GM19397 (cell line): ENCODE results near the gene FAM47E.
"Not testable (repeated sequence)": the region's sequence is repeated elsewhere in the genome, so short reads cannot be mapped to it uniquely, and the experiment has no call there.

Experiments used
- ATAC-seq: cut with Tn5 transposase; IDR thresholded peaks from one replicate; pipeline ENCODE4 v1.9.1; 2021; ENCODE audit warnings: mild to moderate bottlenecking, moderate library complexity; ENCODE audit not compliant: unreplicated experiment

Gene FAM47E

DNA sequence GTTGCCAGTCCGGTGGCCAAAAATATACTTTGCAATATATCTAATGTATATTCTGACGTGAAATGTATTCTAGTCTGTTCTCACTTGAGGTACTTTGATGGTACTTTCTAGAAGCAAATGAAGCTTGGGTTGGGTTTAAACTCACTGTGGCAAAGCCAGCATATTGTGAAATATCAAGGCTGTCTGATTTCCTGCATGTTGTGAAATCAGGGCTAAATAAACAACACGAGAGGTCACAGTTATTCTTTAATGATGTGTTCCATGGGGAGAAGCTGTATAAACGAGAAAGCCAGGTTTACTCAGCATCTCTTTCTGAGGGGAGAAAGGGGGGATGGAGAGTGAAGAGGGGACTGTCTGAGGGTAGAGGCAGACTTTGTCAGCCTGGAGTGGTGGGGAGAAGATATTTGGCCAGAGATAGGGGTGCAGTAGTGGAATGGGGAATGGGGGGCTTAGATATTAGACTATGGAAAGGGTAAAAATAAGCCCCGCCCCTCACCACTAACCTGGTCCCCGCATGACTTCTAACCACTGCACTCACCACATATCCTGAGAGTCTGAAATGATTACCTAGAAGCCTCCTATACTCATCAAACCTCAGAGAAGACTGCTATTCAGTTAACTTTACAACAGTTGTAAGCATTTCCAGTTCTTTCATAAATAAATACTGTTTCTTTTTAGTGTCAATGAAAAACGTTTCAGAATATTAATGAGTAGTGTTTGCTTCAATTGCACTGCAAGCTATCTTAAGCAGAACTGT is 32.0 kb upstream of the FAM47E start:
- ATAC-seq = no peak

DNA sequence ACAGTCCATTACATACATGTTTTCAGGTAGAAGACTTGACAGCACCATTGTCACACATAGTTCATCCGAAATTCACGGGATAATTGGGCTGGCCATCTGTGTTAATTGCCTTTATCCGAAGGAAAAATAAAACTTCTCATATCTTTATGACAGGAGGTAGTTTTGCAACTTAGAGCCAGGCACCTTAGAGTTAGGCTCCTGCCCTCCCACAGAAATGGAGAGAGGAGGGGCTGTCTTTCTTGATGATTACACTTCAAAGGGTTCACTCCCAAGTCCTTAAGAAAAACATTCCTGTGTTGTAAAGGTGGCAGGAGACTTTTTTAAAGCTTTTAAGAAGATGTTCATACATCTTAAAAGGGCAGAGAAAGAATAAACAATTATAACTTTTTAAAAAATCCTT is 27.4 kb upstream of the FAM47E start:
- no peak for ATAC-seq

DNA sequence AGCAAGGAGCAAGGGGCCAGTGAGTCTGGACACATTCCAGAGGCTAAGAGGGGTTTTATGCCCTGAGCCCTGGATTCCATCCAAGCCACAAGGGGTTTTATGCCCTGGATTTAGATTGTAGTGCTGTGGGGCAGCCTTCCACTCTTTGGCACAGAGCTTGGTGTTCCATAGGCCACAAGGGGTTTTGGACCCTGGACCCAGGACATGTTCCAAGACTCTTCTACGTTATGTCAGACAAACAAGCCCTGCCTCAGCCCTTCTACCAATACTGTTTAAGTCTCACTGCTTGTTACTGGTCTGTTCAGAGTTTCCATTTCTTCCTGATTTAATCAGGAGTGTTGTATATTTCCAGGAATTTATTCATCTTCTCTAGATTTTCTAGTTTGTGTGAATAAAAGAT is 25.1 kb upstream of the FAM47E start:
- ATAC-seq = no peak

DNA sequence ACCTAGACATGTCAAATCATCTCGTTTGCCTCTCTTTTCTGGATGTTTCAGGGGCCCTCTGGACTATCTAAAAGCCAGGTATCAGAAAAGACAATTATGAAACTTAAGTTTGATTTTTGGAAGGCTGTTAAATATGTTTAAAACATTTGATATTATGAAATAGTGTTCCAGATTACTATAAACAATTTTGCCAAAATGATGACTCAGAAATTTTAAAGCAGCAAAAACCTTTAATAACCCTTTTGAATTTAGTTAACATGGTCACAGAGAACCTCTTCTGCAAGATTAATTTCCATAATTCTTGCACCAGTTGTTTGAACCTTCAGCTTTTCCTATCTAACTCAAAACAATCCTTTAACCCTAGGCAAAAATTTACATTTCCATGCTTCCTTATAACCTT is 18.8 kb upstream of the FAM47E start:
- no peak for ATAC-seq

DNA sequence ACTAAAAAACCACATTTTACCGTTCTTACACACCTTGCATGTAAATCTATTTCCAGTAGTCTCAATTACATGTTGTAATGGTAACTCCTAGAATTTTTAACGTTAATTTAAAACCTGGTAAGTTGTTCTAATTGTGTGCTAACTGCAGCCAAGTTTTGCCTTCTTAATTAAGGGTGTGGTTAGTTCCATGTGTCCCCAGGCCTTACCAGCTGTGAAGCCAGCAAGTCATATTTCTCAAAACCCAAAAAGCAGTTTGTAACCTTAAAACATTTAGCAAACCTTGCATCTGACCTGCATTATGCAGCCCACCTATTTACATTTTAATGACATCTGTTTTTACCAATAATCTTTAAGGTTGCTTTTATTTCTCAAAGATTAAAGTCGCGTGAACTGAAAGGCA is 18.4 kb upstream of the FAM47E start:
- no peak for ATAC-seq

DNA sequence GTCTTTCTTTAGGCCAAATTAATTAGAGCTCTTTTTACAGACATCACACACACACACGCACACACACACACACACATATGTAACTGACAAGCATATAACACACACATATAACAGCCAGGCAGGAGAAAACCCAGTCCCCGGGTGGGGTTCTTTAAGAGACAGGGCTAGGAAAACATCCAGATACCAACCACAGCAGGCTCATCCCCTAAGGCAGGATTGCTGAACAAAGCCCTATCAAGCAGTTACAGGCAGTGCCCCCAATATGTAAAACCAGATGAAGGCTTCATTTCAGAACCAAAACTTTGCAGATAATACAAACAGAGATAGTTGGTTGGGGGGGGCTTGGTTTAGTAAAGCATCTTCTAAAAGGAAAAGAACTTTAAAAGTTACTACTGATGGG is 18.0 kb upstream of the FAM47E start:
- no peak for ATAC-seq

DNA sequence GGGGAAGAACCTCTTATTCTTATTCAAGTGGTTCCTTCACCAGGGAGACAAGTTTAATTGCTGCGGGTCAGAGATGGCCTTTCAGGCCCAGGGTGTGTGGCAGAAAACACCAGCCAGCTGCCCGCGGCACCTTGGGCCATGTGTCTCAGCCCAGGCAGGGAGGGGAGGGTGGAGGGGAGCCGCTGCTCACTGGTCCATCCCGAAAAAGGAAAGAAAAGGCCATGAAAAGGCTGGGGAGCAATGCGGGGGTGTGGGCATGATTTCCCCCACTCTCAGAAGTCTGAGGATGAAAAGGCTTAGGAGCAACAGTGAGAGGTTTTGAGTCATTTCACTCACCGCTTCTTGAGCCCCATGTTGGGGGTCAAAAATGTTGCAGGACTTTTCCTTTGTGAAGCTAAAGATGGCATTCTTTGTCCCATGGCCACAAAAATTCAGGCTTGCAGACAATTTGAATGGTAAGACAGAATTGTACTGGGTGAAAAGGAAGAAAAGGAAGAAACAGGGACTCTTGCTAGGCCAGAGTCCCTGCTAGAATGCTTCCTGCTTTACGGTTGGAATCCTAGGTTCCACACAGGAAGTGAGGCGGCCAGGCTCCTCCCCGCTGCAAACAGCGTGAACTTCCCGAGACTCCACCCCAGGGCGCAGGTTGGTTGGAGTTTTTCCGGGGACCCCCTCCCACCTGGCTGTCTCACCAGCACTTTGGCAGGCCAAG is 17.4 kb upstream of the FAM47E start:
- no peak for ATAC-seq

DNA sequence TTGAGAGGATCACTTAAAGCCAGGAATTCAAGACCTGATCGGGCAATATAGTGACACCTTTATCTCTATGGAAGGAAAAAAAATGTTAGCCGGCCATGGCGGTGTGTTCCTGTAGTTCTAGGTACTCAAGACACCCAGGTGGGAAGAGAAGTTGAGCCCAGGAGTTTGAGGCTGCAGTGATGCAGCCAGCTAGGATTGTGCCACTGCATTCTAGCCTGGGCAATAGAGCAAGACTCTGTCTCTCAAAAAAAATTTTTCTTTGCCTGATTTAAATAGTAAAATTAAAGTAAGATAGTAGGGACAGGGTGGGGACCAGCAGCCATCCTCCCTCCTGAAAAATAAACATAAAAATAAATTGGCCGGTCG is 16.9 kb upstream of the FAM47E start:
- ATAC-seq = no peak

DNA sequence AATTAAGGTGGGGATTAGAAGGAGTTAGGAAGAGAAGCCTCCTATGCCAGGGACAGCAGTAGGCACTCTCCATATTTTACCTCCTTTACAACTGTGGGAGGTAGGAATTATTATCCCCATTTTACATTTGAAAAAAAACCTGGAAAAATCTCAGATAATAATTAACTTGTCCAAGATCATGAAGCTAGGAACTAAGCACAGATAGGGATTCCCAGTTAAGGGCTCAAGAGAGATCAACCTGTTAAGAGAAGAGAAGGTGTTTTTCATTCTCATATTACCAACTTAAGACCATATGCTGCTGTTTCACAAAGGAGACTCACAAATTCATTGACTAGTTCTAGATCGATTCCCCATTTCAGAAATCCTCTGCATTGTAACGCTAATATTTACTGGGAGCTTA is 16.1 kb upstream of the FAM47E start:
- no peak for ATAC-seq

DNA sequence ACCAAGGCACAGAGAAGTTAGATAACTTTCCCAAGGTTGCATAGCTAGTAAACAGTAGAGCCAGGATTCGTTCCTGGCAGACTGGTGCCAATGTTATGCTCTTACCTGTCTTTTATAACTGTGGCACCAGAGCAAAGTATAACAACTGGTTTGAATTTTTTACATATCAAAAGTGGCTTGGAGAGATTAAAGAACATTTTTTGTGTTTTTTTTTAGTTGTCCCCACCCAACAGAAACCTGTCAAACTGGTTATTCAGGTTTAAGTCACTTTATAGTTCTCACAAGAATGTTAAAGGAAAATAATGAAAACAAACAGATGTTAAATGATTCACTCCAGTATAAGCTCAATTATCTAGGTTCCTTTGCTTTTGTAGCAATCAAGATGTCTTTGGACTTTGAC is 15.6 kb upstream of the FAM47E start:
- ATAC-seq = no peak

DNA sequence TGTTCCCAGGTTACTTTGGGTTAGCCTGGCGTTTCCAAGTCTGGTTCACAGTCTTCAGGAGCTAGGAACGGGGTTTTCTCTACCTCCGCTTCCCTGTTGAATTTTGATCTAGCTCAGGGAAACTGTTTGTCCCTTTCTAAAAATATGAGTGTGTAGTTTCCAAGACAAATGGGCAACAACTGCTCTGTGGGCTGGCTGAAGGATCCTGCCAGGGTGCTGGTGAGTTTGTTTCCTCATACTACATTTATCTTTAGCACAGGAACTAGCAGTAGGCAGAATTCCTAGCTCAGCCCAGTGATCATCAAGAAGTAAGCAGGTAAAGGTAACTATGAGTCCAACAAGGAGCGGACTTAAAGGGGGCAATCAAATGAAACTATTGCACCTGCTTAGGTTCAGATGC is 13.3 kb upstream of the FAM47E start:
- no peak for ATAC-seq

DNA sequence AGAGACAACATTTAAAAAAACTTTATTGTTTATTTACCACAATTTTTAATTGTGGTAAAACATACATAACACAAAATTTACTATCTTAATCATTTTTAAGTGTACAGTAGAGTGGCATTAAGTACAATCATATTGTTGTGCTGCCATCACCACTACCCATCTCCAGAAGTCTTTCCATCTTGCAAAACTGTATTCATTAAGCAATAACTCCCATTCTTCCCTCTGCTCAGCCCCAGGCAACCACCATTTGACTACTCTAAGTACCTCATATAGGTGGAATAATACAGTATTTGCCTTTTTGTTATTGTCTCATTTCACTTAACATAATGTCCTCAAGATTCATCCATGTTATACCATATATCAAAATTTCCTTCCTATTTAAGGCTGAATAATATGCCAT is 12.8 kb upstream of the FAM47E start:
- ATAC-seq = no peak

DNA sequence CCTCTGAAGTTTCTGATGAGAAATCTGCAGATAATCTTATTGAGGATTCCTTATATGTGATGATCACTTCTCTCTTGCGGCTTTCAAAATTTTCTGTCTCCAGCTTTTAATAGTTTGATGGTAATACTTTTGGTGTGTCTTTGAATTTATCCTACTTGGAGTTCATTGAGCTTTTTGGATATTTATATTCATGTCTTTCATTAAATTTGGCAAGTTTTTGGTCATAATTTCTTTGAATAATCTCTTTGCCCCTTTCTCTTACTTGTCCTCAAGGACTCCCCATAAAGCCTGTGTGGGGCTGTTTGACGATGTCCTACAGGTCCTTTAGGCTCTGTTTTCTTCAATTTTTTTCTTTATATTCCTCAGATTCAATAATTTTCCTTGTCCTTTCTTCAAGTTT is 11.3 kb upstream of the FAM47E start:
- ATAC-seq = no peak

DNA sequence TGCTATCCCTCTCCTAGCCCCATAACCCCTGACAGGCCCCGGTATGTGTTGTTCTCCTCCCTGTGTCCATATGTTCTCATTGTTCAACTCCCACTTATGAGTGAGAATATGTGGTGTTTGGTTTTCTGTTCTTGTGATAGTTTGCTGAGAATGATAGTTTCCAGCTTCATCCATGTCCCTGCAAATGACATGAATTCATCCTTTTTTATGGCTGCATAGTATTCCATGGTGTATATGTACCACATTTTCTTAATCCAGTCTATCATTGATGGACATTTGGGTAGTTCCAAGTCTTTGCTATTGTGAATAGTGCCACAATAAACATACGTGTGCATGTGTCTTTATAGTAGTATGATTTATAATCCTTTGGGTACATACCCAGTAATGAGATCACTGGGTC is 7.6 kb upstream of the FAM47E start:
- ATAC-seq = not testable (repeated sequence)

DNA sequence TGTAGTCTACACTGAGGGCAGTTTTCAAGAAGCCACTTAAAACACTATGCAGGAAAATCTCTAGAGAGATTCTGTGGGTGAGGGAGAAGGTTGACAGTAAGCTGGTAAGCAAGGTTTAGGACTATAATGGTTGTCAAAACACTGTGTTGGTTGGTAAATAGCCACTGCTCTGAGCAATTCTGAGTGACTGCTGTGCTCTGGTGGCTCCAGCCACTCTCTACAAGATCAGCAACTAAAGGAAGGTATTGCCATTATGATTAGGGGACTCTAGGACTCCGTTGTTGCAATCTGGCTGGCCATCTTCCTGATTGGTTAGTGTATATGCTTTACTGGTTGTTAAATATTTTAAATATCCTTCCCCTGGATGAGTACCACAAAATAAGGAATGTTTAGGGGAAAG is 5.5 kb upstream of the FAM47E start:
- ATAC-seq = no peak

DNA sequence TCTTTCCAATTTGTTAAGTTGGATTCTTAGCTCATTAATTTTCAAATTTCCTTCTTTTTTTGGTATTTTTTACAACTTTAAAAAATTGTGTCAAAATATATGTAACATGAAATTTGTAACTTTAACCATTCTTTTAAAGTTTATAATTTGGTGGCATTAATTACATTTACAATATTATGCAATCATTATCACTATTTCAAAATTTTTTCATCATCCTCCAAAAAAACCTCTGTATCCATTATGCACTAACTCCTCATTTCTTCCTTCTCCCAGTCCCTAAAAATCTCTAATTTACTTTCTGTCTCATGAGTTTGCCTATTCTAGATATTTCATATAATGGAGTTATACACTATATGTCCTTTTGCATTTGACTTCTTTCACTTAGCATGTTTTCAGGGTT is 4.7 kb upstream of the FAM47E start:
- no peak for ATAC-seq

DNA sequence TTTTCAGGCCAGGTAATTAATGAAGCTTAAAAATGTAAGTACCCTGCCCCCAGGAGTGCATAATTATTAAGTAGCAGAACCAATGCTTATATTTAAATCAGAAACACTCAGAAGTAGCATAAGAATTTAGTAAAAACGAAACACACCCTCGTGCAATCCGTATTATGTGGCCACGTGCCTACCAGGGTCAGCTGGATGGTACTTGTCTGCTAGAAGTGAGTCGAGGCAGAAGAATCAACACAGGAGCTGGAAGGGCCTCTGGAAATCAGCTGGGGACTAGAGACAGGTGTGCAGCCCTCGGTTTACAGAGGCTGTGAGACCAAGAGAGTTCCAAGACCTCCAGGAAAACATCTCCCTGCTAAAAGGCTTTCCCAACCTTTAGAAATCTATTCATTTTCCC is 559 bp upstream of the FAM47E start:
- no peak for ATAC-seq

DNA sequence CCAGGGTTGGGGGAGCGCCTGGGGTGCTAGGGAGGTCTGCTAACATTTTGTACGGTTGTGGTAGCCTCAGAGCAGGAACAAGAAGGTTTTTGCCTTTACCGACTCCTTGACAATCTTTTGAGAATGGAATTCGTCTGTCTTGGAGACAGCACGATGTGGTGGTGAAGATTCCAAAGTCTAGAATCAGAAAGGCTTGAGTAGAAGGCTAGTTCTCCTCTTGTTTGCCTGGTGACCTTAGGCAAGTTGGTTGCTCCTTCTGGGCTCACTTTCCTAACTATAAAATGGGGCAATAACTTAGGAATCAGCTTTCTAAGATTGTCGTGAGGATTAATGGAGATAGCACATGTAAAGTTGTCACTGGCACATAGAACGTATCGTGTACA is 741 bp downstream of the FAM47E start:
- ATAC-seq = no peak

DNA sequence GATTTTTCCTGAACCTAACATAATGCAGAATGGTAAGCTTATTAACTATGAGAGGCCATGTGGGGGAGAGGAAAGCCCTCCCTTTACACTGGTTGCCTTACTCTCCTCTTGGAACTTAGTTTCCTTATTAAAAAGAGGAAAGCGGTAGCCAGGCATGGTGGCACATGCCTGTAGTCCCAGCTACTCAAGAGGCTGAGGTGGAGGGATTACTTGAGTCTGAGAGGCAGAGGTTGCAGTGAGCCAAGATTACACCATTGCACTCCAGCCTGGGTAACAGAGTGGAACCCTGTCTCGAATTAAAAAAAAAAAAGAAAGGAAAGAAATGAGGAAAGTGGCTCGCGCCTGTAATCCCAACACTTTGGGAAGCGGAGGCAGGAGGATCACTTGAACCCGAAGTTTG is 2.0 kb downstream of the FAM47E start:
- ATAC-seq = no peak

DNA sequence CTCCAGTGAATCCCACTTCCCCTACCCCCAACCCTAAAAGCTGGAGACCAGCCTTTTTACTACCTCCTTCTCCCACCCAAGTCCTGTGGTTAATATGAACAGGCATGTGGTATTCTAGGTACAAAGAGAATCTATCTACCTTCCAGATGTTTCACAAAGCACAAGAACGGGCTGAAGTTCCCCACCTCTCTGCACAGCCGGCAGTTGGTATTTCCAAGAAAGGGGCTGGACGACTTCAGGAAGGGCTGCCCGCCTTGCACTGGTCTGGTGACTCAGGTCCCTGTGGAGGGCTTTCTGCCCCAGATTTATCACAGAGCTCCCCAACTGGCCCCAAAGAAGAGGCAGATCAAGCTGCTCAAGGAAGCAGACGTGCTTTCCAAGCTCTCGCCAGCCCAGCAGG is 4.5 kb downstream of the FAM47E start:
- ATAC-seq = no peak

DNA sequence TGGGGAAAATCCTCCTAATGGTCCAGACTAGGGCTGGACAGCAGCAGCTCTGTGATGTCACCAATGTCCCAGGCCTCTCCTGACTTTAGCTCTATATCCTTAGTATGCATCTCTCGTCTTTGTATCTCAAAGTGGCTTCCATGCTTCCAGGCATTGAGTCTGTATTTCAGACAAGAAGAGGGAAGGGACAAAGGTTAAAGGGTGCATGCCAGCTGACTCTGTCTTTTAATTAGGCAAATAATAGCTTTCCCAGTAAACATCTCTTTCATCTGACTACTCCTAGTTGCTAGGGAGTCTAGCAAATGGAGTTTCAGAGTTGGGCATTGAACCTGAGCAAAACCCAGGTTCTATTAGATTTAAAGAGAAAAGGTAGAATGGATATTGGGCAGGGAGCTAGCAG is 5.4 kb downstream of the FAM47E start:
- no peak for ATAC-seq

DNA sequence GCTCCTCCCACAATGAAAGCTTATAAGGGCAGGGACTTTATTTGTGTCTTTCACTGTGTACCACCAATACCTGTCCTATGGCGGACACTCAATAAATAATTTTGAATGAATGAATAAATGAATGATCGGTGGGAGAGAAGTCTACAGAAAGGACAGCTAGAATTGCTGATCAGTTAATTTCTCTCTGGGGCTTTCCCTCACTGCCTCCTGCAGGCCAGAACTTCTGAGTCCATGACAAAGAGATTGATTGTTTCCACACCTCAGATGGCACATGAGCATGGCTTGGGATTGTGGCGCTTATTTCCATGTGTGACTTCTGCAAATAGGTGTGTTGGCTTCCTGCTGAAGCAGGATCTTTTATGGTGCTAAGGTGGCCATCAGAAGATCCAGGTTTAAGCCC is 6.3 kb downstream of the FAM47E start:
- no peak for ATAC-seq

DNA sequence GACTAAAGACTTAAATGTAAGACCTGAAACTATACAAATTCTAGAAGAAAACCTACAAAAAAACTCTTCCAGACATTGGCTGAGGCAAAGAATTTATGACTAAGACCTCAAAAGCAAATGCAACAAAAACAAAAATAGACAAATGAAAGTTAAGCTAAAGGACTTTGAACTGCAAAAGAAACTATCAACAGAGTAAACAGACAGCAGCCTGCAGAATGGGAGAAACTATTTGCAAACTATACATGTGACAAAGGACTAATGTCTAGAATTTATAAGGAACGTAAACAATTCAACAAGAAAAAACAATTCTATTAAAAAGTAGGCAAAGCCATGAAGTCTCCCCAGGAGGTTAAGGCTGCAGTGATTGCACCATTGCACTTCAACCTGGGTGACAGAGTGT is 9.1 kb downstream of the FAM47E start:
- ATAC-seq = no peak
